ENCODE measurements around the gene RNF115.

Gene RNF115

GRCh38 chr1:145701306-145701862 is 122.5 kb downstream of the RNF115 start:
- no peak for DNase-seq (ENCODE audit: low read depth, low spot score)

- no peak for DNase-seq (ENCODE audit: low read depth, low spot score)
Measured at GRCh38 chr1:145696630-145696960, 127.3 kb downstream of the RNF115 start.

- DNase-seq (ENCODE audit: low read depth, low spot score), result no peak
Measured at GRCh38 chr1:145695821-145696629, 127.9 kb downstream of the RNF115 start.

GRCh38 chr1:145692785-145693443 is 131.0 kb downstream of the RNF115 start:
- no peak for DNase-seq (ENCODE audit: low read depth, low spot score)

- peak; percentile 30 for DNase-seq (ENCODE audit: low read depth, low spot score)
Measured at GRCh38 chr1:145690587-145691558, 133.0 kb downstream of the RNF115 start.

- no peak for DNase-seq (ENCODE audit: low read depth, low spot score)
Measured at GRCh38 chr1:145689922-145690321, 134.0 kb downstream of the RNF115 start.

- DNase-seq (ENCODE audit: low read depth, low spot score), result no peak
Measured at GRCh38 chr1:145688924-145689323, 135.0 kb downstream of the RNF115 start.

Measured in brain pericyte (primary cell).